Fibroblast of lung (primary cell): Measurements from ENCODE around the gene JMY. TPM values are rescaled to one million over a fixed set of nuclear protein-coding genes. Genes with fewer than 3 reads are reported as not detected.

Experiments used
- DNase-seq, 2 donors: peaks; one replicate each; pipeline versions ENCODE4 v3.0.0 to v3.0.0-alpha.2; 2010; ENCODE audit warnings: low read depth in 2 of 2
- H2AFZ ChIP-seq: 2 replicates; pipeline ENCODE4 v1.5.1; 2012; ENCODE audit warnings: low read length, control low read depth, inconsistent platforms
- H3K27ac ChIP-seq: 2 replicates; pipeline ENCODE4 v1.5.1; 2011; ENCODE audit warnings: low read length, control low read depth; ENCODE audit not compliant: insufficient read depth
- H3K27me3 ChIP-seq: 2 replicates; pipeline ENCODE4 v1.5.1; 2011; ENCODE audit warnings: mild to moderate bottlenecking, low read length; ENCODE audit not compliant: control insufficient read depth, insufficient read depth
- H3K36me3 ChIP-seq: 2 replicates; pipeline ENCODE4 v1.5.1; 2011; ENCODE audit warnings: low read length; ENCODE audit not compliant: control insufficient read depth, insufficient read depth
- H3K4me1 ChIP-seq: 2 replicates; pipeline ENCODE4 v1.5.1; 2011; ENCODE audit warnings: low read length; ENCODE audit not compliant: control insufficient read depth, insufficient read depth; ENCODE audit errors: extremely low read depth
- H3K4me2 ChIP-seq: 2 replicates; pipeline ENCODE4 v1.5.1; 2011; ENCODE audit warnings: low read length, control low read depth; ENCODE audit not compliant: insufficient read depth; ENCODE audit errors: extremely low read depth
- H3K4me3 ChIP-seq, 4 experiments: fragments of 200-600 bp in 1 of 4; sonication (generic) in 1 of 4; replicated peaks in 1 of 4; 2 replicates each; pipeline ENCODE4 v1.5.1; 2011 to 2016; ENCODE audit warnings: low read length in 4 of 4, low read depth in 3 of 4, mild to moderate bottlenecking in 3 of 4, control low read depth in 2 of 4, inconsistent platforms in 1 of 4, mixed read lengths in 1 of 4; ENCODE audit not compliant: insufficient read depth in 1 of 4; ENCODE audit errors: control extremely low read depth in 1 of 4
- H3K79me2 ChIP-seq: 2 replicates; pipeline ENCODE4 v1.5.1; 2012; ENCODE audit warnings: mild to moderate bottlenecking, low read length, inconsistent platforms; ENCODE audit not compliant: control insufficient read depth, insufficient read depth
- H3K9ac ChIP-seq: 2 replicates; pipeline ENCODE4 v1.5.1; 2011; ENCODE audit warnings: mild to moderate bottlenecking, low read length, control low read depth; ENCODE audit not compliant: insufficient read depth
- H3K9me3 ChIP-seq: 2 replicates; pipeline ENCODE4 v1.5.1; 2012; ENCODE audit warnings: low read depth, low read length; ENCODE audit not compliant: control insufficient read depth, insufficient read depth
- H4K20me1 ChIP-seq: 2 replicates; pipeline ENCODE4 v1.5.1; 2011; ENCODE audit warnings: low read length; ENCODE audit not compliant: control insufficient read depth, insufficient read depth; ENCODE audit errors: extremely low read depth
- CTCF ChIP-seq, 2 donors: IDR thresholded peaks in 1 of 2; conservative IDR thresholded peaks in 1 of 2; 1 replicate in 1 of 2; 2 replicates in 1 of 2; pipeline ENCODE4 v1.5.1; 2011 to 2012; ENCODE audit warnings: low read length in 2 of 2, control low read depth in 1 of 2, inconsistent platforms in 1 of 2, low read depth in 1 of 2, mild to moderate bottlenecking in 1 of 2
- EZH2 ChIP-seq: IDR thresholded peaks from 2 replicates; pipeline ENCODE4 v1.5.1; 2012; ENCODE audit warnings: low read length, control low read depth, mild to moderate bottlenecking; ENCODE audit errors: missing control alignments
- polyA plus RNA-seq, 2 donors: library from polyadenylated mRNA; depleted of rRNA in 1 of 2; stranded (reverse) in 1 of 2; unstranded in 1 of 2; fragments of >200 nt; gene quantifications; 2 replicates each; pipeline ENCODE4 v1.2.1, GENCODE V29; 2011 to 2012; ENCODE audit warnings: missing spikeins in 1 of 2
- total RNA-seq: library from RNA; depleted of rRNA; stranded (reverse); fragments of >200 nt; gene quantifications from 2 replicates; pipeline ENCODE4 v1.2.1, GENCODE V29; 2014

The JMY gene
- total and polyA plus RNA-seq, 2 donors (not counting 1 experiment from before 2014, with no cell fraction given), result 4.1 to 27.2 TPM

GRCh38 chr5:79258801-79259200 lies 22.9 kb downstream of the JMY start:
- Histone ChIP-seq H3K4me1 (no peaks in the 10 kb centered on the region), H3K36me3 (no peaks in the 10 kb centered on the region), H3K9ac (no peak overlapping the region), H3K4me2 (no peak overlapping the region), H3K79me2 (no peaks in the 10 kb centered on the region), H3K27me3 (no peaks in the 10 kb centered on the region), H2AFZ (no peak overlapping the region), H3K4me3 (no peak overlapping the region), H4K20me1 (no peaks in the 10 kb centered on the region), H3K27ac (no peak overlapping the region), H3K9me3 (no peaks in the 10 kb centered on the region)
- TF ChIP-seq EZH2, result no peak
- no peak for TF ChIP-seq CTCF (conservative IDR thresholded peaks at IDR 0.05 in 1 of 2, IDR thresholded peaks at IDR 0.05 in 1 of 2; ENCODE audit: low read depth in 1 of 2, low read length in 2 of 2)
- DNase-seq, result no peak

- Histone ChIP-seq H3K27me3 (no peaks in the 10 kb centered on the region), H3K4me3 (no peak overlapping the region), H3K4me1 (no peaks in the 10 kb centered on the region), H2AFZ (no peak overlapping the region), H3K27ac (no peak overlapping the region), H3K9me3 (no peaks in the 10 kb centered on the region), H4K20me1 (no peaks in the 10 kb centered on the region), H3K79me2 (no peaks in the 10 kb centered on the region), H3K4me2 (no peak overlapping the region), H3K9ac (no peak overlapping the region), H3K36me3 (no peaks in the 10 kb centered on the region)
- DNase-seq, result no peak
- TF ChIP-seq EZH2, result no peak
- no peak for TF ChIP-seq CTCF (conservative IDR thresholded peaks at IDR 0.05 in 1 of 2, IDR thresholded peaks at IDR 0.05 in 1 of 2; ENCODE audit: low read depth in 1 of 2, low read length in 2 of 2)
These were observed 23.5 kb downstream of the JMY start for GRCh38 chr5:79259383-79259782.

GRCh38 chr5:79259810-79260209 lies 23.9 kb downstream of the JMY start:
- Histone ChIP-seq H3K9me3 (no peaks in the 10 kb centered on the region), H3K4me3 (no peak overlapping the region), H3K79me2 (no peaks in the 10 kb centered on the region), H3K9ac (no peak overlapping the region), H3K27me3 (no peaks in the 10 kb centered on the region), H3K36me3 (no peaks in the 10 kb centered on the region), H4K20me1 (no peaks in the 10 kb centered on the region), H3K27ac (no peak overlapping the region), H3K4me1 (no peaks in the 10 kb centered on the region), H3K4me2 (no peak overlapping the region), H2AFZ (no peak overlapping the region)
- TF ChIP-seq EZH2 (no peak), CTCF (conservative IDR thresholded peaks at IDR 0.05 in 1 of 2, IDR thresholded peaks at IDR 0.05 in 1 of 2; ENCODE audit: low read depth in 1 of 2, low read length in 2 of 2) (no peak)
- no peak for DNase-seq
